ENCODE measurements around the gene TRIM6. TPM values are rescaled to one million over a fixed set of nuclear protein-coding genes. Genes with fewer than 3 reads are reported as not detected.
"Not testable (repeated sequence)": the region's sequence is repeated elsewhere in the genome, so short reads cannot be mapped to it uniquely, and the experiment has no call there.

TRIM6 gene
- total RNA-seq, 1 donor from 2014 or later = 5.1 TPM

GRCh38 chr11:5602791-5603190 lies 6.4 kb downstream of the TRIM6 start:
- DNase-seq (ENCODE audit: extremely low read depth, low read depth, low spot score) = not testable (repeated sequence)

GRCh38 chr11:5603326-5603725 lies 6.9 kb downstream of the TRIM6 start:
- DNase-seq (ENCODE audit: extremely low read depth, low read depth, low spot score) = no peak

GRCh38 chr11:5604896-5605295 lies 8.5 kb downstream of the TRIM6 start:
- no peak for DNase-seq (ENCODE audit: extremely low read depth, low read depth, low spot score)

GRCh38 chr11:5605849-5606248 lies 9.4 kb downstream of the TRIM6 start:
- no peak for DNase-seq (ENCODE audit: extremely low read depth, low read depth, low spot score)

- DNase-seq (ENCODE audit: extremely low read depth, low read depth, low spot score) = no peak
These were observed 12.4 kb downstream of the TRIM6 start for GRCh38 chr11:5608808-5609207.

- DNase-seq (ENCODE audit: extremely low read depth, low read depth, low spot score) = no peak
These were observed 14.0 kb downstream of the TRIM6 start for GRCh38 chr11:5610446-5610845.

GRCh38 chr11:5611627-5612026 lies 15.2 kb downstream of the TRIM6 start:
- no peak for DNase-seq (ENCODE audit: extremely low read depth, low read depth, low spot score)

- no peak for DNase-seq (ENCODE audit: extremely low read depth, low read depth, low spot score)
These were observed 22.4 kb downstream of the TRIM6 start for GRCh38 chr11:5618807-5619206.

GRCh38 chr11:5620651-5621521 lies 24.4 kb downstream of the TRIM6 start:
- peak; percentile 62 for DNase-seq (ENCODE audit: extremely low read depth, low read depth, low spot score)

- DNase-seq (ENCODE audit: extremely low read depth, low read depth, low spot score) = no peak
These were observed 25.1 kb downstream of the TRIM6 start for GRCh38 chr11:5621580-5621979.

- DNase-seq (ENCODE audit: extremely low read depth, low read depth, low spot score) = no peak
These were observed 26.4 kb downstream of the TRIM6 start for GRCh38 chr11:5622802-5623201.

- peak; percentile 31 for DNase-seq (ENCODE audit: extremely low read depth, low read depth, low spot score)
These were observed 28.2 kb downstream of the TRIM6 start, which contains the start of gene TRIM34 for GRCh38 chr11:5624489-5625279. Gene TRIM34, plus strand, starts transcription at chr11:5625001. Its CDS starts 7,331 bp downstream, at chr11:5632332.

- no peak for DNase-seq (ENCODE audit: extremely low read depth, low read depth, low spot score)
These were observed 28.8 kb downstream of the TRIM6 start for GRCh38 chr11:5625281-5625680.

GRCh38 chr11:5626196-5626595 lies 29.8 kb downstream of the TRIM6 start:
- no peak for DNase-seq (ENCODE audit: extremely low read depth, low read depth, low spot score)

GRCh38 chr11:5631417-5631816 lies 35.0 kb downstream of the TRIM6 start:
- no peak for DNase-seq (ENCODE audit: extremely low read depth, low read depth, low spot score)

- no peak for DNase-seq (ENCODE audit: extremely low read depth, low read depth, low spot score)
These were observed 35.7 kb downstream of the TRIM6 start for GRCh38 chr11:5631969-5632635.

GRCh38 chr11:5639953-5640352 lies 43.5 kb downstream of the TRIM6 start:
- DNase-seq (ENCODE audit: extremely low read depth, low read depth, low spot score) = no peak

- no peak for DNase-seq (ENCODE audit: extremely low read depth, low read depth, low spot score)
These were observed 47.1 kb downstream of the TRIM6 start for GRCh38 chr11:5643585-5643984.

GRCh38 chr11:5646139-5646538 lies 49.7 kb downstream of the TRIM6 start:
- DNase-seq (ENCODE audit: extremely low read depth, low read depth, low spot score) = no peak

- no peak for DNase-seq (ENCODE audit: extremely low read depth, low read depth, low spot score)
These were observed 59.0 kb downstream of the TRIM6 start for GRCh38 chr11:5655474-5655873.

- not testable (repeated sequence) for DNase-seq (ENCODE audit: extremely low read depth, low read depth, low spot score)
These were observed 60.5 kb downstream of the TRIM6 start for GRCh38 chr11:5656956-5657355.

Measured in glomerular endothelial cell (primary cell).